ENCODE measurements around the gene CNNM4.

Gene CNNM4

GRCh38 chr2:96816127-96816835 is 55.6 kb downstream of the CNNM4 start, which contains the start of gene CNNM3:
Gene CNNM3 (plus strand): TSS chr2:96816268. CDS start chr2:96816278, 10 bp downstream.
- peak; percentile 44 for DNase-seq

- no peak for DNase-seq
Measured at GRCh38 chr2:96816836-96817702, 56.4 kb downstream of the CNNM4 start.

- no peak for DNase-seq
Measured at GRCh38 chr2:96817882-96818281, 57.2 kb downstream of the CNNM4 start.

- no peak for DNase-seq
Measured at GRCh38 chr2:96819128-96819875, 58.6 kb downstream of the CNNM4 start.

GRCh38 chr2:96819876-96820511 is 59.3 kb downstream of the CNNM4 start:
- no peak for DNase-seq

GRCh38 chr2:96821113-96821675 is 60.5 kb downstream of the CNNM4 start:
- no peak for DNase-seq

- no peak for DNase-seq
Measured at GRCh38 chr2:96822786-96823185, 62.1 kb downstream of the CNNM4 start.

- DNase-seq: no peak
Measured at GRCh38 chr2:96823198-96823597, 62.5 kb downstream of the CNNM4 start.

GRCh38 chr2:96824079-96824870 is 63.6 kb downstream of the CNNM4 start:
- no peak for DNase-seq

- no peak for DNase-seq
Measured at GRCh38 chr2:96825057-96825456, 64.4 kb downstream of the CNNM4 start.

GRCh38 chr2:96826546-96827278 is 66.0 kb downstream of the CNNM4 start:
- no peak for DNase-seq

GRCh38 chr2:96828436-96828835 is 67.7 kb downstream of the CNNM4 start:
- no peak for DNase-seq

GRCh38 chr2:96828874-96829273 is 68.2 kb downstream of the CNNM4 start:
- no peak for DNase-seq

GRCh38 chr2:96830044-96830562 is 69.4 kb downstream of the CNNM4 start:
- no peak for DNase-seq

GRCh38 chr2:96831679-96832078 is 71.0 kb downstream of the CNNM4 start:
- DNase-seq: no peak

- DNase-seq: no peak
Measured at GRCh38 chr2:96832408-96832753, 71.7 kb downstream of the CNNM4 start.

- no peak for DNase-seq
Measured at GRCh38 chr2:96832754-96833507, 72.2 kb downstream of the CNNM4 start.

- DNase-seq: no peak
Measured at GRCh38 chr2:96835830-96836229, 75.1 kb downstream of the CNNM4 start.

GRCh38 chr2:96837575-96837974 is 76.9 kb downstream of the CNNM4 start:
- DNase-seq: no peak
